Activated CD8-positive, alpha-beta memory T cell treated with anti-CD3 and anti-CD28 coated beads for 36 hours (primary cell): Measurements from ENCODE around the gene KRTAP9-4. TPM values are rescaled to one million over a fixed set of nuclear protein-coding genes. Genes with fewer than 3 reads are reported as not detected.
"Not testable (repeated sequence)": the region's sequence is repeated elsewhere in the genome, so short reads cannot be mapped to it uniquely, and the experiment has no call there.

Experiments
- CTCF ChIA-PET: fragments of 350-600 bp; sonication (Branson Sonifier 250); formaldehyde crosslinking; loops from one replicate; lab custom pipeline; 2021; ENCODE audit warnings: antibody characterized with exemption; lab: Charles Lee
- POLR2A ChIA-PET: fragments of 350-600 bp; sonication (Branson Sonifier 250); formaldehyde crosslinking; loops from one replicate; lab custom pipeline; 2021; ENCODE audit warnings: antibody characterized with exemption; lab: Charles Lee
- total RNA-seq, 2 experiments: library from RNA; stranded (reverse); gene quantifications; one replicate each; pipeline ENCODE4 v1.2.3, GENCODE V29; 2021

Gene KRTAP9-4
- total RNA-seq, 2 experiments from 2014 or later = not detected

- ChIA-PET POLR2A (no interaction called here), CTCF (no interaction called here)
Measured at GRCh38 chr17:41258406-41258805, 8.9 kb downstream of the KRTAP9-4 start.

DNA sequence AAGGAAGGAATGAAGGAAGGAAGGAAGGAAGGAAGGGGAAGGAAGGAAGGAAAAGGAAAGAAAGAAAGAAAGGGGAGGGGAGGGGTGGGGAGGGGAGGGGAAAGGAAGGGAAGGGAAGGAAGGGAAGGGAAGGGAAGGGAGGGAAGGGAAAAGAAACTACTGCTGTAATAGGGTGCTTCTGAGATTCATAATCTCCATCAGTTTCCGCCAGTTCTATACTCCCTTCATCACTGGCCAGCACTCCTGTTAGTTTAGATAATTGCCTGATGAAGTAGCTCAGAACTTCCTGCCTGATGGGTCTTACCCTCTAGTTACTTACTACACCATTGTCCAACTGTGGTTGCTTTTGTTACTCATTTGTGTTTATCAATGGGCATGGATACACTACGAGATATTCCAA lies 13.7 kb downstream of the KRTAP9-4 start:
- CTCF ChIA-PET = interaction anchor here (0.6 kb wide), 1 partner anchor 28 kb away, joined by 3 read pairs; no protein-coding TSS in a partner anchor

GRCh38 chr17:41264599-41264998 lies 15.1 kb downstream of the KRTAP9-4 start:
- POLR2A ChIA-PET = no interaction called here
- CTCF ChIA-PET = no interaction called here

More for the DNA sequence above, 13.7 kb downstream of the KRTAP9-4 start:
- POLR2A ChIA-PET = no interaction called here

- ChIA-PET POLR2A (no interaction called here), CTCF (no interaction called here)
Measured at GRCh38 chr17:41265078-41265477, 15.6 kb downstream of the KRTAP9-4 start, which contains the start of gene KRTAP9-6. Gene KRTAP9-6, plus strand, starts transcription at chr17:41265378. Its CDS starts 0 bp downstream, at chr17:41265378.

GRCh38 chr17:41267711-41268110 lies 18.2 kb downstream of the KRTAP9-4 start:
- CTCF ChIA-PET = no interaction called here
- POLR2A ChIA-PET = no interaction called here

GRCh38 chr17:41271323-41271722 lies 21.8 kb downstream of the KRTAP9-4 start:
- CTCF ChIA-PET, POLR2A ChIA-PET: not testable (repeated sequence)

DNA sequence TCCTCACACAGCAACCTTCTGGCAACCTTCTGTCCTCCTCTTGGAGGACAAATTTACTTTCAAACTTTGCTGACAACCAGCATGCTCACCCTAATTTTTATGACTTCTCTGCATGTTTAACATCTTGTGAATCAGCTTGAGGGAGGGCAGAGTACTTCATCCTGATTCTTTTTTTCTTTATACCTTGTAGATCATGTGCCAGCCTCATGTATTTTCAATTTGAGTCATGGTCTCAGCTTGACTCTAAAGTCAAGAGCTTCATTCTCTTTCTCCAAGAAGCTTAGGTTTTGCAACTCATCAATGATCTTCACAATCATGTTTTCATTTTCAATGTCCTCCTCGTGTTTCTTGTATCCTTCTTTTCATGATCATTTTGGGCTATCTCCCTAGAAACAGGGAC lies 22.4 kb downstream of the KRTAP9-4 start:
- ChIA-PET CTCF (no interaction called here), POLR2A (no interaction called here)

- CTCF ChIA-PET = interaction anchor here (0.7 kb wide), 1 partner anchor 221 kb away, joined by 3 read pairs; no protein-coding TSS in a partner anchor
- POLR2A ChIA-PET = not testable (repeated sequence)
Measured at GRCh38 chr17:41275648-41276190, 26.2 kb downstream of the KRTAP9-4 start, which contains the start of gene KRTAP9-7. Gene KRTAP9-7, plus strand, starts transcription at chr17:41275698. Its CDS starts 0 bp downstream, at chr17:41275698.

DNA sequence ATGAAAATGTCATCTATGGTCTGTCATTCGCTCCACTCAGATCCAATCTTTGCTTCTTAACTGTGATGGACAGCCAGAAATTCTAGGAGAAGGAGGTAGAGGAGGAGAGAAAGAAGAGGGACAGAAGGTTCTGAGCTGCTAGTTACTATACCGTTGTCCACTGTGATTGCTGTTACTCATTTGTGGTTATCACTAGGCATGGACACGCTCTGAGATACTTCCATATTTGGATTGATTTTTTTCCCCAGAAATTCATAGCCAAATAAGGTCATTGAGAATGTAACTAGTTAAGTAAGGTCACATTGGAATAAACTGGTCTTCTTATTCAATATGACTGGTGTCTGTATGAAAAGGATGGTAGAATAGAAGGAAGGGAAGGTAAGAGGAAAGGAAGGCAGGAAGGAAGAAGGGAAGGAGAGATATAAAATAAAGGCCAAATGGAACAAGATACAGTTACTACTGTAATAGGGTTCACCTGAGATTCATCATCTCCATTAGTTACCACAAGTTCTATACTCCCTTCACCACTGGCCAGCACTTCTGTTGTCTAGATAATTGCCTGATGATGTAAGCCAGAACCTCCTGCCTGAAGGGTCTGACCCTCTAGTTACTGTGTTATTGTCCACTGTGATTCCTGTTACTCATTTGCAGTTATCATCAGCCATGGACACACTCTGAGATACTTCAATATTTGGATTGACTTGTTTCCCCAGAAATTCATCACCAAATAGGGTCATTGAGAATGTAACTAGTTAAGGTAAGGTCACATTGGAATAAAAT lies 28.9 kb downstream of the KRTAP9-4 start:
- POLR2A ChIA-PET = no interaction called here
- CTCF ChIA-PET = no interaction called here

- POLR2A ChIA-PET = no interaction called here
Measured at GRCh38 chr17:41284043-41284442, 34.6 kb downstream of the KRTAP9-4 start.

DNA sequence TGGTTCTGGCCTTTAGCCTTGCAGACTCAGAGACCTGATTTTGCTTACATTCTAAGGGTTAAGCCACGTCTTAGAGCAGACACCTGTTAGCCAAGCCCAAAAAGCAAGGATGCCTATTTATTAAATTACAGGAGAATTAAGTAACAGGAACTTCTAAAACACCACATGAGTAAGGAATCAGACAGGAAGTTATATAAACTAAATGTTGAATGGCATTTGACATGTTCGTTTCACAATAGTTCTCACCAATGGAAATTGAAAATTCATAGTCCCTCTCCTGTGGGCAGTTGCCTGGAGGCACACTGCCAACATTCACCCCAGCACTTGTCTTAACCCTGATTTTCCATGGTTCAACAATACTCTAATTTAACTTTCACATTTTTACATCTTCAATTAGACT lies 35.1 kb downstream of the KRTAP9-4 start:
- CTCF ChIA-PET = no interaction called here

More at GRCh38 chr17:41284043-41284442, 34.6 kb downstream of the KRTAP9-4 start:
- CTCF ChIA-PET = no interaction called here

DNA sequence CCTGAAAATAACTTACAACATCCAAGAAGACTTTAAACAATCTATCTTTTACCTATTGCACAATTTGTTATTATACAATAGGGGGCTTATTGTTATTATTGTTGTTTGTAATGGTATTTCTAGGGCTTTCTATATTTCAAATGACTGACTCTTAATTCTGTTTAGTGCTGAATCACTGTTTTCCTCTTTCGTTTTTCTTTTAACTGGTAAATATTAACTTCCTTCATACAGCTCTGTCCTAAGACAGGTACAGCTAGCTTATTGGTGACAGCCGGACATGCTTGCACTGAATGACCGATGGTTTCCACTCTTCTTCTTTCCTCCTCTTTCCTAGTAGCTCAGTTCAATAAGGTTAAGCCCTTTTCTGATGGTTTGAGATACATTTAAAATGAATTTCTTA lies 37.6 kb downstream of the KRTAP9-4 start:
- ChIA-PET CTCF (no interaction called here), POLR2A (no interaction called here)

More for the DNA sequence above, 35.1 kb downstream of the KRTAP9-4 start:
- POLR2A ChIA-PET = no interaction called here

GRCh38 chr17:41294016-41294415 lies 44.5 kb downstream of the KRTAP9-4 start:
- ChIA-PET CTCF (no interaction called here), POLR2A (no interaction called here)

- ChIA-PET CTCF (no interaction called here), POLR2A (no interaction called here)
Measured at GRCh38 chr17:41296846-41297245, 47.4 kb downstream of the KRTAP9-4 start.

GRCh38 chr17:41298458-41299135 lies 49.1 kb downstream of the KRTAP9-4 start:
- CTCF ChIA-PET = no interaction called here
- POLR2A ChIA-PET = no interaction called here

Other genes with a start within 250 kb of the KRTAP9-4 start
- gene KRTAP3-2, start 249.8 kb upstream of the KRTAP9-4 start, total RNA-seq = not detected
- not detected for gene KRTAP3-1, start 240.6 kb upstream of the KRTAP9-4 start, total RNA-seq
- gene KRTAP1-5, start 222.5 kb upstream of the KRTAP9-4 start, total RNA-seq = not detected
- not detected for gene KRTAP1-4, start 219.5 kb upstream of the KRTAP9-4 start, total RNA-seq
- not detected for gene KRTAP1-3, start 214.8 kb upstream of the KRTAP9-4 start, total RNA-seq
- not detected for gene KRTAP1-1, start 208.2 kb upstream of the KRTAP9-4 start, total RNA-seq
- gene KRTAP2-1, start 202.4 kb upstream of the KRTAP9-4 start, total RNA-seq = not detected
- not detected for gene KRTAP2-2, start 194.5 kb upstream of the KRTAP9-4 start, total RNA-seq
- not detected for gene KRTAP2-3, start 189.6 kb upstream of the KRTAP9-4 start, total RNA-seq
- not detected for gene KRTAP2-4, start 183.8 kb upstream of the KRTAP9-4 start, total RNA-seq
- gene KRTAP4-7, start 165.5 kb upstream of the KRTAP9-4 start, total RNA-seq = not detected
- not detected for gene KRTAP4-8, start 151.5 kb upstream of the KRTAP9-4 start, total RNA-seq
- not detected for gene KRTAP4-16, start 147.5 kb upstream of the KRTAP9-4 start, total RNA-seq
- gene KRTAP4-9, start 144.3 kb upstream of the KRTAP9-4 start, total RNA-seq = not detected
- not detected for gene KRTAP4-11, start 131.3 kb upstream of the KRTAP9-4 start, total RNA-seq
- gene KRTAP4-12, start 125.5 kb upstream of the KRTAP9-4 start, total RNA-seq = not detected
- not detected for gene KRTAP4-6, start 109.1 kb upstream of the KRTAP9-4 start, total RNA-seq
- gene KRTAP4-5, start 99.9 kb upstream of the KRTAP9-4 start, total RNA-seq = not detected
- not detected for gene KRTAP4-4, start 88.9 kb upstream of the KRTAP9-4 start, total RNA-seq
- gene KRTAP4-3, start 81.5 kb upstream of the KRTAP9-4 start, total RNA-seq = not detected
- gene KRTAP4-2, start 71.5 kb upstream of the KRTAP9-4 start, total RNA-seq = not detected
- gene KRTAP4-1, start 64.8 kb upstream of the KRTAP9-4 start, total RNA-seq = not detected
- not detected for gene KRTAP9-1, start 59.8 kb upstream of the KRTAP9-4 start, total RNA-seq
- not detected for gene KRTAP9-2, start 23.0 kb upstream of the KRTAP9-4 start, total RNA-seq
- gene KRTAP9-3, start 17.2 kb upstream of the KRTAP9-4 start, total RNA-seq = not detected
- gene KRTAP9-8, start 11.7 kb upstream of the KRTAP9-4 start, total RNA-seq = not detected
- gene KRTAP9-9, start 5.7 kb downstream of the KRTAP9-4 start, total RNA-seq = not detected
- gene KRTAP9-6, start 15.7 kb downstream of the KRTAP9-4 start, total RNA-seq = not detected
- gene KRTAP9-7, start 26.0 kb downstream of the KRTAP9-4 start, total RNA-seq = not detected
- gene KRTAP29-1, start 53.2 kb downstream of the KRTAP9-4 start, total RNA-seq = not detected
- gene KRTAP16-1, start 59.6 kb downstream of the KRTAP9-4 start, total RNA-seq = not detected
- not detected for gene KRTAP17-1, start 66.0 kb downstream of the KRTAP9-4 start, total RNA-seq
- gene KRT33A, start 101.1 kb downstream of the KRTAP9-4 start, total RNA-seq = not detected
- gene KRT33B, start 120.1 kb downstream of the KRTAP9-4 start, total RNA-seq = not detected
- gene KRT34, start 132.6 kb downstream of the KRTAP9-4 start, total RNA-seq = not detected
- gene KRT31, start 147.9 kb downstream of the KRTAP9-4 start, total RNA-seq = not detected
- not detected for gene KRT37, start 174.9 kb downstream of the KRTAP9-4 start, total RNA-seq
- not detected for gene KRT38, start 191.3 kb downstream of the KRTAP9-4 start, total RNA-seq
- gene KRT32, start 217.7 kb downstream of the KRTAP9-4 start, total RNA-seq = not detected
- not detected for gene KRT35, start 231.5 kb downstream of the KRTAP9-4 start, total RNA-seq
- not detected for gene KRT36, start 240.2 kb downstream of the KRTAP9-4 start, total RNA-seq